ENCODE data around the gene PRR29. TPM values are rescaled to one million over a fixed set of nuclear protein-coding genes. Genes with fewer than 3 reads are reported as not detected.

The PRR29 gene
- total RNA-seq, 1 donor from 2014 or later, result not detected

GRCh38 chr17:64024215-64024654 lies 26.1 kb downstream of the PRR29 start:
- no peak for DNase-seq
- intact Hi-C loops (cut with micrococcal nuclease), result loop anchor here (10.0 kb wide), 1 partner anchor 109 kb away; the partner anchor contains the start of genes CSHL1 and GH1
- Histone ChIP-seq H3K4me3 (no peak overlapping the region), H3K27ac (replicated peaks) (peak overlapping the region; percentile 37), H3K36me3 (no peaks in the 10 kb centered on the region), H3K9me3 (replicated peaks) (no peaks in the 10 kb centered on the region), H3K4me1 (peaks cover 32% of the 10 kb centered on the region), H3K27me3 (ENCODE audit: low read depth) (no peaks in the 10 kb centered on the region)
- TF ChIP-seq CTCF (IDR thresholded peaks at IDR 0.05; ENCODE audit: borderline replicate concordance), result no peak

DNA sequence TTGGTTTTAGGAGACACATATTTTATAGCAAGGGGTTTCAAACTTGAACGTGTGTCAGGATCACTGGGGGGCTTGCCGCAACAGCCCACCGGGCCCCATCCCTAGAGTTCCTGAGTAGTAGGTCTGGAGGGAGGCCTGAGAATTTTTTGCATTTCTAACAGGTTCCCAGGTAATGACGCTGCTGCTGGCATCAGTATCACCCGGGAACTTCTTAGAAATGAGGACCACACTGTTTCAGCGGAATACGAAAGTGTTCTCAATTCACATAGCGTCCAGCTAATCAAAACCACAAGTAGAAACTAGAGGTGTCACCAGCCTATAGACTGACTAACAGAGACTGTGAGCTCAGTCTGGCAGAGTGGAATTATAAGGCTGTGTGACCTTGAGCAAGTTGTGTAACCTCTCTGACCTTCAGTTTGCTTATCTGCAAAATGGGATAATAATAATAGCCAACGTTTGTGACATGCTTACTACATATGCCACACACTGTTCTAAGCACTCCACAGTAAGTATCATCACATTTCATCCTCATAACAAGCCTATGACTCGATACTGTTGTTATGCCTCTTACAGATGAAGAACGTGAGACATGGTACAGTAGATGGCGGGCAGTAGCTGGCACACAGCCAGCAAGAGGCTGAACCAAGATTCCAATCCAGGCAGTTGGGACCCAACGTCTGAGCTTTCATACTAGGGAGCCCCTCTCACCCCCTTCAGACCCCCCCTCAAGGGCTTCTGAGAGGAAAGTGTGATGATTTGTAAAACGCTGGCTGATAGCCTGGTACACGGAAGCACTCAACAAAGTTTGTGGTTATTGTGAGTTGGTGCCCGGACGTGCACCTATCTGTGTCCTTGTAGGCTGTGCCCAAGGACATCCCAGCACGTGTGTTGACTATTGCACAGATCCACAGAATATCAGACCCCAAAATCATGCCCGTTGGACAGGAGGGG lies 26.9 kb downstream of the PRR29 start:
- Histone ChIP-seq H3K9me3 (replicated peaks) (no peaks in the 10 kb centered on the region), H3K4me3 (no peak overlapping the region), H3K27me3 (ENCODE audit: low read depth) (no peaks in the 10 kb centered on the region), H3K27ac (replicated peaks) (peak overlapping the region; percentile 37), H3K4me1 (peaks cover 28% of the 10 kb centered on the region), H3K36me3 (no peaks in the 10 kb centered on the region)
- TF ChIP-seq CTCF (IDR thresholded peaks at IDR 0.05; ENCODE audit: borderline replicate concordance), result no peak
- no peak for DNase-seq
- intact Hi-C loops (cut with micrococcal nuclease), result loop anchor here (5.0 to 10.0 kb wide), 2 partner anchors 107 to 110 kb away; partner anchors contain the start of genes CSHL1, ERN1 and GH1

GRCh38 chr17:64025732-64026294 lies 27.7 kb downstream of the PRR29 start:
- H3K4me1 ChIP-seq, result peaks cover 22% of the 10 kb centered on the region
- intact Hi-C loops (cut with micrococcal nuclease), result loop anchor here (5.0 to 10.0 kb wide), 2 partner anchors 106 to 111 kb away; partner anchors contain the start of genes CSHL1, ERN1 and GH1
- H3K27ac ChIP-seq (replicated peaks), result peak overlapping the region; percentile 37
- no peaks in the 10 kb centered on the region for H3K27me3 ChIP-seq (ENCODE audit: low read depth)
- DNase-seq, result peak; percentile 73
- H3K9me3 ChIP-seq (replicated peaks), result no peaks in the 10 kb centered on the region
- peak overlapping the region; percentile 41 for H3K4me3 ChIP-seq
- no peaks in the 10 kb centered on the region for H3K36me3 ChIP-seq
- peak; percentile 96 for TF ChIP-seq CTCF (IDR thresholded peaks at IDR 0.05; ENCODE audit: borderline replicate concordance)

- H3K27ac ChIP-seq (replicated peaks), result no peak overlapping the region
- peak; percentile 86 for TF ChIP-seq CTCF (IDR thresholded peaks at IDR 0.05; ENCODE audit: borderline replicate concordance)
- no peaks in the 10 kb centered on the region for H3K9me3 ChIP-seq (replicated peaks)
- H3K4me1 ChIP-seq, result peaks cover 15% of the 10 kb centered on the region
- H3K27me3 ChIP-seq (ENCODE audit: low read depth), result no peaks in the 10 kb centered on the region
- H3K4me3 ChIP-seq, result no peak overlapping the region
- DNase-seq, result peak; percentile 42
- no peaks in the 10 kb centered on the region for H3K36me3 ChIP-seq
- intact Hi-C loops (cut with micrococcal nuclease), result loop anchor here (5.0 to 10.0 kb wide), 2 partner anchors 103 to 114 kb away; partner anchors contain the start of genes CSHL1, ERN1 and GH1
These were observed 30.8 kb downstream of the PRR29 start for GRCh38 chr17:64028874-64029464.

- no peaks in the 10 kb centered on the region for H3K36me3 ChIP-seq
- DNase-seq, result no peak
- H3K27ac ChIP-seq (replicated peaks), result no peak overlapping the region
- no peaks in the 10 kb centered on the region for H3K9me3 ChIP-seq (replicated peaks)
- no peaks in the 10 kb centered on the region for H3K4me1 ChIP-seq
- no peaks in the 10 kb centered on the region for H3K27me3 ChIP-seq (ENCODE audit: low read depth)
- no peak for TF ChIP-seq CTCF (IDR thresholded peaks at IDR 0.05; ENCODE audit: borderline replicate concordance)
- no peak overlapping the region for H3K4me3 ChIP-seq
- intact Hi-C loops (cut with micrococcal nuclease), result loop anchor here (10.0 kb wide), 1 partner anchor 253 kb away; no protein-coding TSS in a partner anchor
These were observed 33.9 kb downstream of the PRR29 start for GRCh38 chr17:64032081-64032480.

Measured in left ventricle myocardium inferior (tissue), 1 donor.